Transverse colon (tissue), 3 donors: ENCODE data around the gene HS3ST5.

Source experiments
- CTCF ChIP-seq, 5 experiments: fragments of 200-600 bp in 3 of 5; fragments of 450-650 bp in 2 of 5; sonication (generic) in 3 of 5; IDR thresholded peaks; 1 replicate in 2 of 5; 2 replicates in 3 of 5; pipeline ENCODE4 v1.5.1; 2016 to 2017; ENCODE audit warnings: antibody characterized with exemption in 5 of 5, inconsistent platforms in 3 of 5, mild to moderate bottlenecking in 2 of 5, moderate library complexity in 1 of 5
- EP300 ChIP-seq: sonication (generic); formaldehyde crosslinking; IDR thresholded peaks from one replicate; pipeline ENCODE4 v1.6.1; 2017; ENCODE audit warnings: antibody characterized with exemption, low read depth
- POLR2A ChIP-seq: fragments of 450-650 bp; IDR thresholded peaks from one replicate; pipeline ENCODE4 v1.6.1; 2016; ENCODE audit warnings: antibody characterized with exemption, mild to moderate bottlenecking, moderate library complexity

GRCh38 chr6:114055763-114056162 lies 287.1 kb downstream of the HS3ST5 start:
- TF ChIP-seq POLR2A (no peak), CTCF (IDR thresholded peaks at IDR 0.05) (no peak), EP300 (no peak)
